Ascending aorta (tissue), 2 donors: ENCODE data around the gene CORO1C. TPM values are rescaled to one million over a fixed set of nuclear protein-coding genes. Genes with fewer than 3 reads are reported as not detected.
A peak's percentile ranks its signal among the peaks of the same experiment; 100 is the strongest.

ENCODE experiments used
- DNase-seq, 2 donors: peaks; one replicate each; pipeline ENCODE4 v3.0.0-alpha.2; 2019; ENCODE audit warnings: low spot score in 2 of 2
- H3K27ac ChIP-seq, 2 donors: fragments of 200-600 bp; sonication (generic); one replicate each; pipeline ENCODE4 v1.5.1; 2016 to 2017; ENCODE audit warnings: mild to moderate bottlenecking in 1 of 2
- H3K27me3 ChIP-seq: fragments of 200-600 bp; sonication (generic); one replicate; pipeline ENCODE4 v1.5.1; 2017
- H3K36me3 ChIP-seq, 2 donors: fragments of 200-600 bp; sonication (generic); one replicate each; pipeline ENCODE4 v1.5.1; 2016
- H3K4me1 ChIP-seq, 2 donors: fragments of 200-600 bp; sonication (generic); one replicate each; pipeline ENCODE4 v1.5.1; 2016 to 2017; ENCODE audit warnings: mild to moderate bottlenecking in 1 of 2
- H3K4me3 ChIP-seq, 2 donors: fragments of 200-600 bp; sonication (generic); one replicate each; pipeline ENCODE4 v1.5.1; 2016 to 2017; ENCODE audit warnings: mild to moderate bottlenecking in 1 of 2
- H3K9me3 ChIP-seq, 2 donors: fragments of 200-600 bp; sonication (generic); one replicate each; pipeline ENCODE4 v1.5.1; 2016
- intact Hi-C: fragments of 100-400 bp; cut with DNase I; formaldehyde crosslinking; loops from one replicate; pipeline ENCODE4 v1.15.1; 2023
- total RNA-seq: library from RNA; depleted of rRNA; stranded (reverse); fragments of >200 nt; gene quantifications from one replicate; pipeline ENCODE4 v1.1.0, GENCODE V29; 2016
- TF ChIP-seq, protein P1 (sequence below), 3 experiments: fragments of 200-600 bp in 2 of 3; fragments of 450-650 bp in 1 of 3; sonication (generic) in 2 of 3; IDR thresholded peaks; one replicate each; pipeline ENCODE4 v1.5.1; 2016 to 2019; ENCODE audit warnings: antibody characterized with exemption in 3 of 3, mild to moderate bottlenecking in 1 of 3, moderate library complexity in 1 of 3

CORO1C gene
- total RNA-seq, 1 donor from 2014 or later, result 106 TPM

DNA sequence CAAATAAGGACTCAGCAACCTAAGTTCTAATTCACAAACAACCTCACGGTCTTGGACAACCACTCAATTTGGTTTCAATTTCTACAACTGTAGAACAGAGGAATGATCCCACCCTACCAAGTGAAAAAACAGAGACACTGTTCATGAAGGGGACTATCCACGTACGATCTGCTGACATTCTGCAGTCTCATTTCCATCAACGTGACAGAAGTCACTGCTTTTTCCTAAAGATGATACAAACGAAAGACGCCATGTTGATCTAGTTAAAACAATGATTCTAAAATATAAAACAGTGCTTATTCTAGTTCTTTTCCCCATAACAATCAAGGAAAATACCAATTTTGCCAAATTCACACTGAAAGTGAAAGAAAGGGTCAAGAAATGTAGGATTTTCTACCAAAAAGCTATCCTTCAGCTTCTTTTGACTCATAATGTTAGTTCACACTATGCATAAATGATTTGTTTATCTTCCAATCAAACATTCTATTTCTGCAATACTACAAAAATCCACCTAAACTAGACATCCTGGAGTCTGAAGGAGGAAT is 38.1 kb downstream of the CORO1C start:
- TF ChIP-seq, protein P1, sequence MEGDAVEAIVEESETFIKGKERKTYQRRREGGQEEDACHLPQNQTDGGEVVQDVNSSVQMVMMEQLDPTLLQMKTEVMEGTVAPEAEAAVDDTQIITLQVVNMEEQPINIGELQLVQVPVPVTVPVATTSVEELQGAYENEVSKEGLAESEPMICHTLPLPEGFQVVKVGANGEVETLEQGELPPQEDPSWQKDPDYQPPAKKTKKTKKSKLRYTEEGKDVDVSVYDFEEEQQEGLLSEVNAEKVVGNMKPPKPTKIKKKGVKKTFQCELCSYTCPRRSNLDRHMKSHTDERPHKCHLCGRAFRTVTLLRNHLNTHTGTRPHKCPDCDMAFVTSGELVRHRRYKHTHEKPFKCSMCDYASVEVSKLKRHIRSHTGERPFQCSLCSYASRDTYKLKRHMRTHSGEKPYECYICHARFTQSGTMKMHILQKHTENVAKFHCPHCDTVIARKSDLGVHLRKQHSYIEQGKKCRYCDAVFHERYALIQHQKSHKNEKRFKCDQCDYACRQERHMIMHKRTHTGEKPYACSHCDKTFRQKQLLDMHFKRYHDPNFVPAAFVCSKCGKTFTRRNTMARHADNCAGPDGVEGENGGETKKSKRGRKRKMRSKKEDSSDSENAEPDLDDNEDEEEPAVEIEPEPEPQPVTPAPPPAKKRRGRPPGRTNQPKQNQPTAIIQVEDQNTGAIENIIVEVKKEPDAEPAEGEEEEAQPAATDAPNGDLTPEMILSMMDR (IDR thresholded peaks at IDR 0.05), result no peak
- Histone ChIP-seq H3K27ac (peak overlapping the region; percentile 95 to 97), H3K4me3 (no peak overlapping the region), H3K9me3 (no peaks in the 10 kb centered on the region), H3K4me1 (peaks cover 18 to 73% of the 10 kb centered on the region in 2 donors), H3K27me3 (no peaks in the 10 kb centered on the region), H3K36me3 (peaks cover 5% of the 10 kb centered on the region in 2 donors)
- DNase-seq, result no peak
- intact Hi-C loops, result no loop called here

DNA sequence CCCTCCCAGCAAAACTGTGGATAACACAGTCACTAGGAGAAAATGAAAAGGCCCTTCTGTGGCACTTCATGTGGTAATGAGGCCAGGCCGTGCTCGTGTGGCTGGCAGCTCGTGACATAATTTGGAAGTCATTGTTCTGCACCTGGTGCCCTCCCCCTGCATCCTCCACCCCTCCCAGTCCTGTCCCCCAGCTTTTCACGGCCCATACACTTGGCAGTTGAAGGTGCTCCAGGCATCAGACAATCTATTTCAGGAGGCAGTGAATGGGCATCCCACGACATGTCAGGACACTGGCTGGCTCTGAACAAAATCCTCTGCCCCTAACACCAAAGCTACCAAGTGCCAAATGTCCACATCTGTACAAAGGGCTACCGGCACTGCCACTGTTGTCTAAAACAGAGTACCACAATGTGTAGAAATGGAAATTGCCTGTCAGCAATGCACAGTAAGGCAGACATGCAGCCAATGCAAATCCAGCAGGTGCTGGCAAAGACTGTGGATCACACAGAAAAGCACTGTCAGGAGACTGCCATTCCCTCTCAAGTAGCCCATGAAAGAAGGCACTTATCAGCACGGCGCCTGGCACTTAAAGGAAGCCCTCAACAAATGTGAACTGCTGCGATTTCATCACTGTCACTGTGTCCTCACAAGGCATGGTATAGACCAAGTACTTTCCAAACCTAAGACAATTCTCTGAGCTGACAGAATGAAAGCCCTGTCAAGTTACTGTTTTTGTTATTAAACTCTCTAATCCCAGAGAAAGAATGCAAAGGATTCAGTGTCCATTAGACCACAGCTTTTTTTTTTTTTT is 39.1 kb downstream of the CORO1C start:
- TF ChIP-seq, protein P1 (IDR thresholded peaks at IDR 0.05), result no peak
- Histone ChIP-seq H3K36me3 (peaks cover 0 to 5% of the 10 kb centered on the region in 2 donors), H3K4me1 (peaks cover 18 to 69% of the 10 kb centered on the region in 2 donors), H3K27me3 (no peaks in the 10 kb centered on the region), H3K9me3 (no peaks in the 10 kb centered on the region), H3K27ac (peak overlapping the region; percentile 95 to 97), H3K4me3 (peak overlapping the region in 1 of 2 donors; percentile 50)
- DNase-seq, result no peak
- intact Hi-C loops, result loop anchor here (1.0 kb wide), 3 partner anchors 28 to 162 kb away; partner anchors contain the start of gene CORO1C

GRCh38 chr12:108691175-108691997 is 39.9 kb downstream of the CORO1C start:
- Histone ChIP-seq H3K4me3 (peak overlapping the region; percentile 38 to 50), H3K27me3 (no peaks in the 10 kb centered on the region), H3K36me3 (peaks cover 0 to 5% of the 10 kb centered on the region in 2 donors), H3K27ac (peak overlapping the region; percentile 95 to 97), H3K4me1 (peaks cover 23 to 66% of the 10 kb centered on the region in 2 donors), H3K9me3 (no peaks in the 10 kb centered on the region)
- intact Hi-C loops, result loop anchor here (1.0 kb wide), 3 partner anchors 27 to 163 kb away; partner anchors contain the start of gene CORO1C
- TF ChIP-seq, protein P1 (IDR thresholded peaks at IDR 0.05), result peak; percentile 26 to 56 (median 42)
- peak; percentile 93 to 98 for DNase-seq

DNA sequence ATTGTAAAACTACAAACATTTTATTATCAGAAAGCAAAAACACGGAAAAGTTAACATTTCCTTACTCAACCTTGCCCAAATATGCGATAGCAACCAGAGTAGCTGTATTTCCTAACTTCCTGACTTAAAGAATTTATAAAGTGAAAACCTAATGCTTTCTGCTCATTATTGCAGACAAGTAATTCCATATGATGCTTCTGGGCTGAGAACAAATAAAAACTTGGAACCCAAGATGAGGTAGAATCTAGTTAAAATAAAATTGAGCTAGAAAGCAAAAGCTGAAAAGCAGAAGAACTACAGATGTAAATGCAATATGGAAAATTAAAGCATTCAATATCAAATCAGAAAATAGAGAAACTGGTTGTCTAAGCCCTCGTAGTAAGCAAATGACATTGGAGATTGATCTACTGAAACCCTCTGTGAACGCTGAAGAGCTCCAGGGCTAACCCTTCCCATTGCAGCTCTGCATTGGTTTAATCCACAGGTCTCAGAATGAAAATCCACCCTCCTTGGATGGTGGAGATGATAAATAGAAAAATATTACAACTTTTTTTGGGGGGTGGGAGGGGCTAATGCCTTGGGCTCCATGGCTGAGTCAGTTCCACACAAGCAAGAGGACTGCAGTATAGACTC is 40.7 kb downstream of the CORO1C start:
- Histone ChIP-seq H3K9me3 (no peaks in the 10 kb centered on the region), H3K36me3 (peaks cover 0 to 5% of the 10 kb centered on the region in 2 donors), H3K4me1 (peaks cover 27 to 66% of the 10 kb centered on the region in 2 donors), H3K27me3 (no peaks in the 10 kb centered on the region), H3K4me3 (peak overlapping the region; percentile 38 to 50), H3K27ac (peak overlapping the region; percentile 95 to 97)
- intact Hi-C loops, result loop anchor here (1.0 kb wide), 3 partner anchors 26 to 164 kb away; partner anchors contain the start of gene CORO1C
- TF ChIP-seq, protein P1 (IDR thresholded peaks at IDR 0.05), result no peak
- DNase-seq, result no peak

DNA sequence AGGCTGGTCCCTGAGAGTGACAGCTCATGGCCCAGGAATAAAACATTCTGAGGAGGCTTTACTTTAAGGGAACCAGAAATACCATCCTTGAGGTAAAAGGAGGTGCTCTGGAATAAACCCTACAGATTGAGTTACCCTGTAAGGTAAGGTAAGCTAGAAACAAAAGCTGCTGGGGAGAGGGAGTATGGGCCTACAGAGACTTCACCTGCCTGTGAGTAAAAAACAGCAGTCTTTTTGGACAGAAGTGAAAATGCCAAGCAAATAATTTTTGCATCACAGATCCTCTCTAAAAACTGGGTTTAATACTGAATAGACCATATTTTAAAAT is 41.2 kb downstream of the CORO1C start:
- Histone ChIP-seq H3K36me3 (peaks cover 0 to 5% of the 10 kb centered on the region in 2 donors), H3K4me3 (peak overlapping the region; percentile 3 to 33), H3K4me1 (peaks cover 29 to 66% of the 10 kb centered on the region in 2 donors), H3K27ac (peak overlapping the region; percentile 95 to 97), H3K9me3 (no peaks in the 10 kb centered on the region), H3K27me3 (no peaks in the 10 kb centered on the region)
- TF ChIP-seq, protein P1 (IDR thresholded peaks at IDR 0.05), result no peak
- intact Hi-C loops, result no loop called here
- no peak for DNase-seq
